Neural cell (in vitro differentiated cells): ENCODE measurements around the gene MS4A13. TPM values are rescaled to one million over a fixed set of nuclear protein-coding genes. Genes with fewer than 3 reads are reported as not detected.

ENCODE experiments used
- H2AFZ ChIP-seq: fragments of 200-600, 300-800 bp; sonication (generic), shearing (Covaris generic); 2 replicates; pipeline ENCODE4 v1.6.0; 2014; ENCODE audit warnings: low read depth, mild to moderate bottlenecking, antibody characterized with exemption, low read length, moderate library complexity
- H3F3A ChIP-seq: fragments of 200-600 bp; shearing (Covaris generic); 2 replicates; pipeline ENCODE4 v1.6.1; 2016; ENCODE audit warnings: mild to moderate bottlenecking, moderate library complexity, mixed read lengths, antibody characterized with exemption, low read length; ENCODE audit not compliant: insufficient read depth, poor library complexity, severe bottlenecking
- H3K27ac ChIP-seq: fragments of 200-600, 300-800 bp; sonication (generic), shearing (Covaris generic); 2 replicates; pipeline ENCODE4 v1.5.1; 2014; ENCODE audit warnings: mild to moderate bottlenecking, low read length, moderate library complexity
- H3K27me3 ChIP-seq: fragments of 300-800, 200-600 bp; sonication (generic), shearing (Covaris generic); 2 replicates; pipeline ENCODE4 v1.6.0; 2014; ENCODE audit warnings: mild to moderate bottlenecking, low read depth, low read length, moderate library complexity; ENCODE audit not compliant: insufficient read depth
- H3K36me3 ChIP-seq: fragments of 300-800, 200-600 bp; sonication (generic), shearing (Covaris generic); 2 replicates; pipeline ENCODE4 v1.5.1; 2014; ENCODE audit warnings: mild to moderate bottlenecking, antibody characterized with exemption, low read length, moderate library complexity; ENCODE audit not compliant: insufficient read depth
- H3K4me2 ChIP-seq: fragments of 300-800, 200-600 bp; sonication (generic), shearing (Covaris generic); 2 replicates; pipeline ENCODE4 v1.6.0; 2014; ENCODE audit warnings: mild to moderate bottlenecking, low read length
- H3K4me3 ChIP-seq: fragments of 300-800, 200-600 bp; sonication (generic), shearing (Covaris generic); 2 replicates; pipeline ENCODE4 v1.5.1; 2014; ENCODE audit warnings: mild to moderate bottlenecking, low read length, moderate library complexity
- H3K79me2 ChIP-seq: fragments of 200-600 bp; shearing (Covaris generic); replicated peaks from 2 replicates; pipeline ENCODE4 v1.6.0; 2014; ENCODE audit warnings: mild to moderate bottlenecking, low read length, moderate library complexity; ENCODE audit not compliant: insufficient read depth
- H3K9ac ChIP-seq: fragments of 300-800, 200-600 bp; sonication (generic), shearing (Covaris generic); 2 replicates; pipeline ENCODE4 v1.6.1; 2016; ENCODE audit warnings: mild to moderate bottlenecking, low read length, mixed read lengths
- H3K9me2 ChIP-seq: fragments of 200-600 bp; shearing (Covaris generic); 2 replicates; pipeline ENCODE4 v1.6.1; 2016; ENCODE audit warnings: mild to moderate bottlenecking, low read length, mixed read lengths; ENCODE audit not compliant: insufficient read depth
- H3K9me3 ChIP-seq: fragments of 200-600, 300-800 bp; sonication (generic), shearing (Covaris generic); 2 replicates; pipeline ENCODE4 v1.6.1; 2016; ENCODE audit warnings: mild to moderate bottlenecking, mixed run types, low read length, moderate library complexity, mixed read lengths
- H4K20me1 ChIP-seq: fragments of 200-600 bp; shearing (Covaris generic); 2 replicates; pipeline ENCODE4 v1.6.1; 2016; ENCODE audit warnings: mild to moderate bottlenecking, mixed run types; ENCODE audit not compliant: insufficient read depth
- CTCF ChIP-seq: fragments of 450-650 bp; IDR thresholded peaks from 2 replicates; pipeline ENCODE4 v1.5.1; 2014; ENCODE audit warnings: antibody characterized with exemption, mild to moderate bottlenecking, moderate library complexity; ENCODE audit not compliant: poor library complexity, severe bottlenecking
- EP300 ChIP-seq: fragments of 450-650 bp; conservative IDR thresholded peaks from 2 replicates; pipeline ENCODE4 v1.6.1; 2014; ENCODE audit warnings: antibody characterized with exemption, mild to moderate bottlenecking, moderate library complexity; ENCODE audit not compliant: poor library complexity, severe bottlenecking
- EZH2 ChIP-seq: fragments of 200-600, 300-800 bp; shearing (Covaris generic), sonication (generic); IDR thresholded peaks from 2 replicates; pipeline ENCODE4 v1.6.1; 2014; ENCODE audit warnings: antibody characterized with exemption, low read length, borderline replicate concordance, mild to moderate bottlenecking; ENCODE audit not compliant: insufficient read depth, poor library complexity, severe bottlenecking
- MXI1 ChIP-seq: fragments of 450-650 bp; conservative IDR thresholded peaks from 2 replicates; pipeline ENCODE4 v1.6.1; 2014; ENCODE audit warnings: antibody characterized with exemption, mild to moderate bottlenecking; ENCODE audit not compliant: poor library complexity, severe bottlenecking
- POLR2AphosphoS5 ChIP-seq: IDR thresholded peaks from 2 replicates; pipeline ENCODE4 v1.6.1; 2012
- RAD21 ChIP-seq: fragments of 450-650 bp; conservative IDR thresholded peaks from 2 replicates; pipeline ENCODE4 v1.6.1; 2014; ENCODE audit warnings: antibody characterized with exemption, mild to moderate bottlenecking, moderate library complexity
- SMC3 ChIP-seq: fragments of 450-650 bp; conservative IDR thresholded peaks from 2 replicates; pipeline ENCODE4 v1.6.1; 2014; ENCODE audit warnings: antibody characterized with exemption, mild to moderate bottlenecking, moderate library complexity; ENCODE audit not compliant: poor library complexity
- TAF1 ChIP-seq: IDR thresholded peaks from 2 replicates; pipeline ENCODE4 v1.6.1; 2012; ENCODE audit warnings: low read depth
- polyA plus RNA-seq: library from polyadenylated mRNA; depleted of rRNA; stranded (reverse); fragments of >200 nt; gene quantifications from 2 replicates; pipeline ENCODE4 v1.2.3, GENCODE V29; 2014
- TF ChIP-seq, protein P1 (sequence below): IDR thresholded peaks from 2 replicates; pipeline ENCODE4 v1.6.1; 2012; ENCODE audit warnings: borderline replicate concordance

Gene MS4A13
- polyA plus RNA-seq, 1 donor from 2014 or later: not detected

DNA sequence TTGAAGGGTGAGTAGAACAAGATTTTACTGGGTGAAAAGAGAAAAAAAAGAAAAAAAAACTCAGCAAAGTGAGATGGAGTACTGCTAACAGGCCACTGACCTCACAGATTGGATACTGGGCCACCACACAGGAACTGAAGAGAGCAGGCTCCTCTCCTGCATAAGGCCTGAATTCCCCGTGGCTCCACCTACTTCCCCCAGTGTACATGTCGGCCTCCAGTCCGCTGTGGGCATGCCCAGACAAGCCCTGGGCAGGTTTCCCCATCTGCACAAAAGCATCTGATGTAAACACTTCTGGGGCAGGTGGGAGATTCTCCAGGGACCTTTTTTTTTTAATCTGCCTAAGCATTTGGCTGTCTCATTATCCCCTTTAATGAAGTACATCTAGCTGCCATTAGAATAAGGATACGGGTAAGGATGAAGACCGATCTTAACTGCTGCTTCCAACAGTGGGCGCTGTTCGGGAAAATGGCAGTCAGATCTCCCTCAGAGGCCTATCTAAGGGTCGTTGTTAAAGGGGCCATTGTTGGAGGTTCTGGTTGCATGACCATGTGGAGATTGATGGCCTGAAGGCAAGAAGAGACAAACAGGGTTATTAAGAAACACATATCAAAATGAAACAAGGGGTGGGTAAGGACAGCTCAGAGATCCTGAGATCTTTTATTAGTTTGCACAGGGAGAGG lies 48.5 kb downstream of the MS4A13 start:
- no peak overlapping the region for H3K9ac ChIP-seq
- no peak overlapping the region for H2AFZ ChIP-seq
- TF ChIP-seq TAF1 (no peak), SMC3 (no peak), CTCF (no peak), RAD21 (no peak), EP300 (no peak), EZH2 (no peak), MXI1 (no peak), POLR2AphosphoS5 (no peak)
- TF ChIP-seq, protein P1, sequence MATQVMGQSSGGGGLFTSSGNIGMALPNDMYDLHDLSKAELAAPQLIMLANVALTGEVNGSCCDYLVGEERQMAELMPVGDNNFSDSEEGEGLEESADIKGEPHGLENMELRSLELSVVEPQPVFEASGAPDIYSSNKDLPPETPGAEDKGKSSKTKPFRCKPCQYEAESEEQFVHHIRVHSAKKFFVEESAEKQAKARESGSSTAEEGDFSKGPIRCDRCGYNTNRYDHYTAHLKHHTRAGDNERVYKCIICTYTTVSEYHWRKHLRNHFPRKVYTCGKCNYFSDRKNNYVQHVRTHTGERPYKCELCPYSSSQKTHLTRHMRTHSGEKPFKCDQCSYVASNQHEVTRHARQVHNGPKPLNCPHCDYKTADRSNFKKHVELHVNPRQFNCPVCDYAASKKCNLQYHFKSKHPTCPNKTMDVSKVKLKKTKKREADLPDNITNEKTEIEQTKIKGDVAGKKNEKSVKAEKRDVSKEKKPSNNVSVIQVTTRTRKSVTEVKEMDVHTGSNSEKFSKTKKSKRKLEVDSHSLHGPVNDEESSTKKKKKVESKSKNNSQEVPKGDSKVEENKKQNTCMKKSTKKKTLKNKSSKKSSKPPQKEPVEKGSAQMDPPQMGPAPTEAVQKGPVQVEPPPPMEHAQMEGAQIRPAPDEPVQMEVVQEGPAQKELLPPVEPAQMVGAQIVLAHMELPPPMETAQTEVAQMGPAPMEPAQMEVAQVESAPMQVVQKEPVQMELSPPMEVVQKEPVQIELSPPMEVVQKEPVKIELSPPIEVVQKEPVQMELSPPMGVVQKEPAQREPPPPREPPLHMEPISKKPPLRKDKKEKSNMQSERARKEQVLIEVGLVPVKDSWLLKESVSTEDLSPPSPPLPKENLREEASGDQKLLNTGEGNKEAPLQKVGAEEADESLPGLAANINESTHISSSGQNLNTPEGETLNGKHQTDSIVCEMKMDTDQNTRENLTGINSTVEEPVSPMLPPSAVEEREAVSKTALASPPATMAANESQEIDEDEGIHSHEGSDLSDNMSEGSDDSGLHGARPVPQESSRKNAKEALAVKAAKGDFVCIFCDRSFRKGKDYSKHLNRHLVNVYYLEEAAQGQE: no peak
- H3K36me3 ChIP-seq: no peaks in the 10 kb centered on the region
- H3K9me3 ChIP-seq: no peaks in the 10 kb centered on the region
- H3K27ac ChIP-seq: no peak overlapping the region
- H4K20me1 ChIP-seq: no peaks in the 10 kb centered on the region
- no peaks in the 10 kb centered on the region for H3K79me2 ChIP-seq
- no peaks in the 10 kb centered on the region for H3K9me2 ChIP-seq
- no peaks in the 10 kb centered on the region for H3F3A ChIP-seq
- H3K4me2 ChIP-seq: no peak overlapping the region
- no peaks in the 10 kb centered on the region for H3K27me3 ChIP-seq
- no peak overlapping the region for H3K4me3 ChIP-seq

DNA sequence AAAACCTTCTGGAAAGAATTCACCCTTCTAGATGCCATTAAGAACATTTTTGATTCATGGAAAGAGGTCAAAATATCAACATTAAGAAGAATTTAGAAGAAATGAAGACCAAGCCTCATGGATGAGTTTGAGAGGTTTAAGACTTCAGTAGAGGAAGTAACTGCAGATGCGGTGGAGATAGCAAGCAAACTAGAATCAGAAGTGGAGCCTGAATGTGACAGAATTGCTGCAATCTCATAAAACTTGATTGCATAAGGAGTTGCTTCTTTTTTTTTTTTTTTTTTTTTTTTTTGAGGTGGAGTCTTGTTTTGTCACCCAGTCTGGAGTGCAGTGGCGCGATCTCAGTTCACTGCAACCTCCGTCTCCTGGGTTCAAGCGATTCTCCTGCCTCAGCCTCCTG lies 51.6 kb downstream of the MS4A13 start:
- H2AFZ ChIP-seq: no peak overlapping the region
- H3K36me3 ChIP-seq: no peaks in the 10 kb centered on the region
- TF ChIP-seq SMC3 (no peak), EP300 (no peak), POLR2AphosphoS5 (no peak), RAD21 (no peak), TAF1 (no peak), CTCF (no peak), MXI1 (no peak), EZH2 (no peak)
- TF ChIP-seq, protein P1: no peak
- H3K4me3 ChIP-seq: no peak overlapping the region
- no peaks in the 10 kb centered on the region for H3K27me3 ChIP-seq
- no peak overlapping the region for H3K9ac ChIP-seq
- no peaks in the 10 kb centered on the region for H3K9me3 ChIP-seq
- H3F3A ChIP-seq: no peaks in the 10 kb centered on the region
- H4K20me1 ChIP-seq: no peaks in the 10 kb centered on the region
- no peaks in the 10 kb centered on the region for H3K9me2 ChIP-seq
- no peak overlapping the region for H3K27ac ChIP-seq
- no peaks in the 10 kb centered on the region for H3K79me2 ChIP-seq
- no peak overlapping the region for H3K4me2 ChIP-seq
